OCI-LY1 (cell line): ENCODE data around the gene DUSP6.

Experiments
- EZH2 ChIP-seq: fragments of 200-600 bp; sonication (generic), shearing (Covaris generic); IDR thresholded peaks from 2 replicates; pipeline ENCODE4 v1.8.0; 2017; ENCODE audit warnings: borderline replicate concordance, mixed run types, mild to moderate bottlenecking, antibody characterized with exemption, low read length, moderate library complexity, mixed read lengths
- TF ChIP-seq, protein P1 (sequence below): fragments of 200-600 bp; sonication (generic), shearing (Covaris generic); IDR thresholded peaks from 2 replicates; pipeline ENCODE4 v1.5.1; 2017; ENCODE audit warnings: mild to moderate bottlenecking, antibody characterized with exemption, low read length, moderate library complexity, mixed read lengths

DNA sequence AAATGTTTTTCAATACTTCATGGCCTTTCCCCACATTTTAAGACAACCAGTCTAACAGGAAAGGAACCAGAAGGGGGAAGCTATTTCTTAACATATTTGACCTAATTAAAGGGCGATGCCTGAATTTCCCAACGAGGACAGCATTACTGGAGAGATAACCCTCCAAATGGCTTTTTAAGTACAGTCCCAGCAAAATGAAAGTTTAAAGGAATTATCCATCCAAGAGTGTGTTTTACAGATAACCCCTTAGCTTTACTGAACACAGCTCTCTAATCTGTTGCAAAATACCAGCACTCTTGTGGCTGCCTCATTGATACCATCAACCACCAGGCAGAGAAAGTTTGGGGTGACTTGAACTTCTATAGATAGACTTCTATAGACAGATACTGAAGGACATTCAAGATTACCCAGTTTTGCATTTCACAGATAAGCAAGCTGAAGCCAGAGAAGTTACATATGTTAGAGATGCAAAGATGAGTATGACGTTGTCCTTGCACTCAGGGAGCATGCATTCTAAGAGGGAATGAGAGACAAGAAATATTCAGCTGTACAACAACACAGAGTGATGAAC, 41.3 kb upstream of the DUSP6 start:
- TF ChIP-seq, protein P1, sequence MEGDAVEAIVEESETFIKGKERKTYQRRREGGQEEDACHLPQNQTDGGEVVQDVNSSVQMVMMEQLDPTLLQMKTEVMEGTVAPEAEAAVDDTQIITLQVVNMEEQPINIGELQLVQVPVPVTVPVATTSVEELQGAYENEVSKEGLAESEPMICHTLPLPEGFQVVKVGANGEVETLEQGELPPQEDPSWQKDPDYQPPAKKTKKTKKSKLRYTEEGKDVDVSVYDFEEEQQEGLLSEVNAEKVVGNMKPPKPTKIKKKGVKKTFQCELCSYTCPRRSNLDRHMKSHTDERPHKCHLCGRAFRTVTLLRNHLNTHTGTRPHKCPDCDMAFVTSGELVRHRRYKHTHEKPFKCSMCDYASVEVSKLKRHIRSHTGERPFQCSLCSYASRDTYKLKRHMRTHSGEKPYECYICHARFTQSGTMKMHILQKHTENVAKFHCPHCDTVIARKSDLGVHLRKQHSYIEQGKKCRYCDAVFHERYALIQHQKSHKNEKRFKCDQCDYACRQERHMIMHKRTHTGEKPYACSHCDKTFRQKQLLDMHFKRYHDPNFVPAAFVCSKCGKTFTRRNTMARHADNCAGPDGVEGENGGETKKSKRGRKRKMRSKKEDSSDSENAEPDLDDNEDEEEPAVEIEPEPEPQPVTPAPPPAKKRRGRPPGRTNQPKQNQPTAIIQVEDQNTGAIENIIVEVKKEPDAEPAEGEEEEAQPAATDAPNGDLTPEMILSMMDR, result no peak
- no peak for TF ChIP-seq EZH2
